ENCODE data around the gene APBA1.
A peak's percentile ranks its signal among the peaks of the same experiment; 100 is the strongest.

The APBA1 gene

GRCh38 chr9:69502671-69503301, 169.4 kb downstream of the APBA1 start:
- no peak overlapping the region for H3K4me3 ChIP-seq (ENCODE audit: low read depth, low read length)
- TF ChIP-seq CTCF (IDR thresholded peaks at IDR 0.05; ENCODE audit: low read depth, low read length), result no peak
- in situ Hi-C loops (cut with HindIII; ENCODE audit: low sequenced_read_pairs), result no loop called here
- DNase-seq (ENCODE audit: low read depth, low spot score), result peak; percentile 56

- H3K4me3 ChIP-seq (ENCODE audit: low read depth, low read length), result no peak overlapping the region
- DNase-seq (ENCODE audit: low read depth, low spot score), result no peak
- TF ChIP-seq CTCF (IDR thresholded peaks at IDR 0.05; ENCODE audit: low read depth, low read length), result no peak
- in situ Hi-C loops (cut with HindIII; ENCODE audit: low sequenced_read_pairs), result no loop called here
Measured at GRCh38 chr9:69500896-69501295, 171.3 kb downstream of the APBA1 start.

- no peak for TF ChIP-seq CTCF (IDR thresholded peaks at IDR 0.05; ENCODE audit: low read depth, low read length)
- no peak overlapping the region for H3K4me3 ChIP-seq (ENCODE audit: low read depth, low read length)
- in situ Hi-C loops (cut with HindIII; ENCODE audit: low sequenced_read_pairs), result no loop called here
- no peak for DNase-seq (ENCODE audit: low read depth, low spot score)
Measured at GRCh38 chr9:69499959-69500358, 172.2 kb downstream of the APBA1 start.

DNA sequence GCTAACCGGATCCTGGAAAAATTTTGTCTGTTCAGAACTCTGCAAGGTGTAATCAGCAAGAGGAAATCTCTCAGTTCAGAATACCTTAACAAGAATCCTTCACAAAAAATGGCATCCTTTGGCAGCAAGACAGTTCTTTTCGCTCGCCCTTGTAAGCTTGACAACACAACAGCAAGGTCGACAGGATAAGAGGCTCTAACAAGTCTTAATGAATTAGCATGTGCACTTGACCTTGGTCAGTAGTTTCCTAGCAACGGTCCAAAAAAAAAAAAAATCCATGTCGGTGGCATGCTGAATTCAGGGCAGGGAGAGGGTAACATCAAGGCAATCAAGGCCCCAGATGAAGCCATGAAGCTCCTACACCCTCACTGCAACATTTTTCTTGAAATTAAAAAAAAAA, 172.8 kb downstream of the APBA1 start:
- no peak overlapping the region for H3K4me3 ChIP-seq (ENCODE audit: low read depth, low read length)
- TF ChIP-seq CTCF (IDR thresholded peaks at IDR 0.05; ENCODE audit: low read depth, low read length), result no peak
- no peak for DNase-seq (ENCODE audit: low read depth, low spot score)
- in situ Hi-C loops (cut with HindIII; ENCODE audit: low sequenced_read_pairs), result no loop called here

DNA sequence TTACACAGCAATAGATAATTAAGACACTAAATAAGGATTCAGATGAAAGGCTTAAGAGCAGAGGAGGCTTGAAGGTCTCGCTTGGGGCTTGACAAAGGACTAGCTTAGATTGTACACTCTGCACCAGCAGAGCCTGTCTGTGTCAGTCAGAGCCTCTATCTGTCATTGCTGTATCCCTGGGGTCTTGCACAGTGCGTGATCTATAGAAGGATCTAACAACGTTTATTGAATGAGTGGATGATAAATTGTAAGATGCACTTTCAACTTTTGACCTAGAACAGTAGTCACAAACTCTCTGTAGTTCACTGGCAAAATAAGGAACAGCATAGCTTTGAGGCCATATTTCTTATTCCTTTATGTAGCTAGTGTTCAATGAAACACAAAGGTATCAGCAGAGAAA, 173.7 kb downstream of the APBA1 start:
- H3K4me3 ChIP-seq (ENCODE audit: low read depth, low read length), result no peak overlapping the region
- in situ Hi-C loops (cut with HindIII; ENCODE audit: low sequenced_read_pairs), result no loop called here
- DNase-seq (ENCODE audit: low read depth, low spot score), result no peak
- TF ChIP-seq CTCF (IDR thresholded peaks at IDR 0.05; ENCODE audit: low read depth, low read length), result no peak

- in situ Hi-C loops (cut with HindIII; ENCODE audit: low sequenced_read_pairs), result no loop called here
- no peak for TF ChIP-seq CTCF (IDR thresholded peaks at IDR 0.05; ENCODE audit: low read depth, low read length)
Measured at GRCh38 chr9:69497816-69498215, 174.4 kb downstream of the APBA1 start.

More at GRCh38 chr9:69497816-69498215, 174.4 kb downstream of the APBA1 start:
- no peak for DNase-seq (ENCODE audit: low read depth, low spot score)
- H3K4me3 ChIP-seq (ENCODE audit: low read depth, low read length), result no peak overlapping the region
